ENCODE results near the gene UFC1.

GRCh38 chr1:161193561-161194235 lies 39.9 kb downstream of the UFC1 start:
- TF ChIP-seq EZH2 (IDR thresholded peaks at IDR 0.05; ENCODE audit: insufficient read depth, poor library complexity, severe bottlenecking): no peak
- TF ChIP-seq EZH2phosphoT487 (IDR thresholded peaks at IDR 0.05; ENCODE audit: insufficient read depth, low read depth): no peak
